Spleen (tissue), 11 donors: ENCODE results near the gene B4GALT4. TPM values are rescaled to one million over a fixed set of nuclear protein-coding genes. Genes with fewer than 3 reads are reported as not detected.

Experiments used
- DNase-seq: peaks from one replicate; pipeline ENCODE4 v3.0.0-alpha.2; 2020
- H3K27ac ChIP-seq, 8 donors: fragments of 200-600 bp; sonication (generic) in 7 of 8; 1 replicate in 4 of 8; 2 replicates in 4 of 8; pipeline versions ENCODE4 v1.5.0 to v1.8.0; 2016 to 2021; ENCODE audit warnings: inconsistent platforms in 4 of 8, mild to moderate bottlenecking in 4 of 8, moderate library complexity in 1 of 8
- H3K27me3 ChIP-seq, 7 donors: fragments of 200-600 bp; sonication (generic) in 6 of 7; replicated peaks in 1 of 7; 1 replicate in 4 of 7; 2 replicates in 3 of 7; pipeline versions ENCODE4 v1.5.0 to v1.8.0; 2016 to 2021; ENCODE audit warnings: inconsistent platforms in 3 of 7, mild to moderate bottlenecking in 1 of 7
- H3K36me3 ChIP-seq, 6 donors: fragments of 200-600 bp; sonication (generic) in 5 of 6; 1 replicate in 4 of 6; 2 replicates in 2 of 6; pipeline versions ENCODE4 v1.5.0 to v1.8.0; 2016 to 2021; ENCODE audit warnings: inconsistent platforms in 2 of 6
- H3K4me1 ChIP-seq, 6 donors: fragments of 200-600 bp; sonication (generic) in 5 of 6; 1 replicate in 3 of 6; 2 replicates in 3 of 6; pipeline versions ENCODE4 v1.5.0 to v1.8.0; 2016 to 2021; ENCODE audit warnings: inconsistent platforms in 3 of 6
- H3K4me3 ChIP-seq, 8 donors: fragments of 200-600 bp; sonication (generic) in 7 of 8; 1 replicate in 4 of 8; 2 replicates in 4 of 8; pipeline versions ENCODE4 v1.5.0 to v1.8.0; 2016 to 2021; ENCODE audit warnings: inconsistent platforms in 4 of 8, mild to moderate bottlenecking in 4 of 8, moderate library complexity in 2 of 8
- H3K9me3 ChIP-seq, 8 donors: fragments of 200-600 bp; sonication (generic) in 7 of 8; 1 replicate in 4 of 8; 2 replicates in 4 of 8; pipeline versions ENCODE4 v1.5.0 to v1.8.0; 2016 to 2021; ENCODE audit warnings: inconsistent platforms in 4 of 8
- CTCF ChIP-seq, 11 experiments: fragments of 200-600 bp in 7 of 11; fragments of 450-650 bp in 4 of 11; sonication (generic) in 4 of 11; IDR thresholded peaks in 8 of 11; conservative IDR thresholded peaks in 3 of 11; 1 replicate in 7 of 11; 2 replicates in 4 of 11; pipeline versions ENCODE4 v1.4.0 to v1.8.0; 2016 to 2021; ENCODE audit warnings: antibody characterized with exemption in 11 of 11, inconsistent platforms in 4 of 11, mild to moderate bottlenecking in 1 of 11
- POLR2A ChIP-seq, 3 donors: fragments of 450-650 bp; IDR thresholded peaks; one replicate each; pipeline ENCODE4 v1.5.1; 2017; ENCODE audit warnings: antibody characterized with exemption in 3 of 3, mild to moderate bottlenecking in 1 of 3
- POLR2AphosphoS5 ChIP-seq, 3 donors: sonication (generic); formaldehyde crosslinking; IDR thresholded peaks; one replicate each; pipeline ENCODE4 v1.5.1; 2017; ENCODE audit warnings: antibody characterized with exemption in 3 of 3
- WGBS, 5 donors: extraction: QIAGEN DNeasy Blood & Tissue Kit in 3 of 5; methylation state at CpG; one replicate each; pipeline versions ENCODE4 v1.1.5 to v1.1.7; 2013 to 2018; 5-methylcytosine and 5-hydroxymethylcytosine counted together
- intact Hi-C: fragments of 100-400 bp; cut with DNase I; formaldehyde crosslinking; loops from one replicate; pipeline ENCODE4 v1.15.0; 2023; ENCODE audit warnings: low total_unique reads
- polyA plus RNA-seq, 3 donors: library from polyadenylated mRNA; stranded (reverse); fragments of 200-250 nt; gene quantifications; one replicate each; pipeline ENCODE4 v1.2.1, GENCODE V29; 2013
- total RNA-seq, 7 donors: library from RNA; depleted of rRNA in 3 of 7; stranded (reverse); fragments of >200 nt in 3 of 7; fragmentation: NEBNext Ultra II Directional in 4 of 7; extraction: Animal tissue kit (Norgen Biotek cat#: 25700) in 4 of 7; gene quantifications; one replicate each; pipeline versions ENCODE4 v1.1.0 to v1.2.1, GENCODE V29; 2016 to 2021
- donor health status: healthy with polysubstance abuse.
- donor health status: DM: no; HTN: no; CAD: no; lungs with moderate emphysema.
- donor health status: DM: no; HTN: no; CAD: no.
- donor health status: Bipolar disorder and iron deficiency.
- donor health status: healthy.
- donor health status: DM: no; HTN: no; CAD: no.
- donor health status: DM: yes; HTN: yes; CAD: no.

B4GALT4 gene
- total and polyA plus RNA-seq, 10 donors, result 7.6 to 26.2 (median 15.2) TPM

GRCh38 chr3:119194237-119195150, 46.2 kb downstream of the B4GALT4 start:
- Histone ChIP-seq H3K27ac (no peak overlapping the region), H3K36me3 (no peaks in the 10 kb centered on the region), H3K27me3 (no peaks in the 10 kb centered on the region), H3K9me3 (no peaks in the 10 kb centered on the region), H3K4me3 (no peak overlapping the region), H3K4me1 (no peaks in the 10 kb centered on the region)
- TF ChIP-seq CTCF (IDR thresholded peaks at IDR 0.05 in 8 of 11, conservative IDR thresholded peaks at IDR 0.05 in 3 of 11), result no peak
- no peak for TF ChIP-seq POLR2AphosphoS5 (IDR thresholded peaks at IDR 0.05)
- no peak for TF ChIP-seq POLR2A (IDR thresholded peaks at IDR 0.05)
- no peak for DNase-seq
- intact Hi-C loops, result no loop called here
- WGBS, 5 donors, result 85 to 92% (median 90%) methylated on average over 7 of the region's 7 CpGs

- 66 to 93% (median 80%) methylated on average over 1 of the region's 1 CpG for WGBS, 5 donors
- no peaks in the 10 kb centered on the region for H3K27me3 ChIP-seq
- no peak for DNase-seq
- TF ChIP-seq POLR2AphosphoS5 (IDR thresholded peaks at IDR 0.05), result no peak
- TF ChIP-seq POLR2A (IDR thresholded peaks at IDR 0.05), result no peak
- H3K4me3 ChIP-seq, result no peak overlapping the region
- no peaks in the 10 kb centered on the region for H3K4me1 ChIP-seq
- intact Hi-C loops, result no loop called here
- no peak overlapping the region for H3K27ac ChIP-seq
- no peaks in the 10 kb centered on the region for H3K9me3 ChIP-seq
- no peaks in the 10 kb centered on the region for H3K36me3 ChIP-seq
Measured at GRCh38 chr3:119191800-119192199, 48.9 kb downstream of the B4GALT4 start.

- TF ChIP-seq POLR2A (IDR thresholded peaks at IDR 0.05) (no peak), POLR2AphosphoS5 (IDR thresholded peaks at IDR 0.05) (no peak), CTCF (IDR thresholded peaks at IDR 0.05 in 8 of 11, conservative IDR thresholded peaks at IDR 0.05 in 3 of 11) (no peak)
- intact Hi-C loops, result no loop called here
- Histone ChIP-seq H3K36me3 (no peaks in the 10 kb centered on the region), H3K9me3 (no peaks in the 10 kb centered on the region), H3K4me3 (no peak overlapping the region), H3K27me3 (no peaks in the 10 kb centered on the region), H3K27ac (no peak overlapping the region), H3K4me1 (no peaks in the 10 kb centered on the region)
- DNase-seq, result no peak
Measured at GRCh38 chr3:119187266-119187665, 53.4 kb downstream of the B4GALT4 start.

GRCh38 chr3:119184796-119185570, 55.7 kb downstream of the B4GALT4 start:
- TF ChIP-seq POLR2AphosphoS5 (IDR thresholded peaks at IDR 0.05), result no peak
- no peak for TF ChIP-seq POLR2A (IDR thresholded peaks at IDR 0.05)
- no peak for TF ChIP-seq CTCF (IDR thresholded peaks at IDR 0.05 in 8 of 11, conservative IDR thresholded peaks at IDR 0.05 in 3 of 11)
- Histone ChIP-seq H3K27ac (no peak overlapping the region), H3K4me3 (no peak overlapping the region), H3K9me3 (no peaks in the 10 kb centered on the region), H3K4me1 (no peaks in the 10 kb centered on the region), H3K36me3 (no peaks in the 10 kb centered on the region), H3K27me3 (no peaks in the 10 kb centered on the region)
- 82 to 94% (median 88%) methylated on average over 7 of the region's 7 CpGs for WGBS, 5 donors
- intact Hi-C loops, result no loop called here
- no peak for DNase-seq
